Esophagus squamous epithelium (tissue), 5 donors: ENCODE results near the gene FAM222B. TPM values are rescaled to one million over a fixed set of nuclear protein-coding genes. Genes with fewer than 3 reads are reported as not detected.

Source experiments
- DNase-seq: peaks from one replicate; lab custom pipeline; 2025; lab: John Stamatoyannopoulos, UW
- H3K27ac ChIP-seq, 4 donors: fragments of 200-600 bp; sonication (generic); one replicate each; pipeline ENCODE4 v1.5.1; 2016 to 2019; ENCODE audit warnings: mild to moderate bottlenecking in 1 of 4
- H3K27me3 ChIP-seq, 4 donors: fragments of 200-600 bp; sonication (generic); 1 replicate in 3 of 4; 2 replicates in 1 of 4; pipeline versions ENCODE4 v1.5.1 to v1.6.0; 2017 to 2021; ENCODE audit warnings: antibody characterized with exemption in 1 of 4
- H3K36me3 ChIP-seq, 3 donors: fragments of 200-600 bp; sonication (generic); one replicate each; pipeline ENCODE4 v1.5.1; 2016 to 2019
- H3K4me1 ChIP-seq, 3 donors: fragments of 200-600 bp; sonication (generic); one replicate each; pipeline ENCODE4 v1.5.1; 2017 to 2019
- H3K4me3 ChIP-seq, 4 donors: fragments of 200-600 bp; sonication (generic); 1 replicate in 3 of 4; 2 replicates in 1 of 4; pipeline ENCODE4 v1.5.1; 2016 to 2019; ENCODE audit warnings: mild to moderate bottlenecking in 2 of 4, moderate library complexity in 1 of 4
- H3K9me3 ChIP-seq, 3 donors: fragments of 200-600 bp; sonication (generic); one replicate each; pipeline ENCODE4 v1.5.1; 2016 to 2019
- POLR2A ChIP-seq, 4 donors: fragments of 450-650 bp; IDR thresholded peaks; one replicate each; pipeline ENCODE4 v1.6.1; 2017; ENCODE audit warnings: antibody characterized with exemption in 4 of 4, mild to moderate bottlenecking in 4 of 4, moderate library complexity in 3 of 4
- WGBS, 2 donors: methylation state at CpG; one replicate each; pipeline ENCODE4 v1.1.5; 2018; 5-methylcytosine and 5-hydroxymethylcytosine counted together
- intact Hi-C: fragments of 100-400 bp; cut with DNase I; formaldehyde crosslinking; loops from one replicate; pipeline ENCODE4 v1.15.0; 2022
- total RNA-seq, 4 donors: library from RNA; depleted of rRNA; stranded (reverse); fragments of >200 nt; gene quantifications; one replicate each; pipeline ENCODE4 v1.1.0, GENCODE V29; 2016
- TF ChIP-seq, protein P1 (sequence below), 6 experiments: fragments of 450-650 bp in 4 of 6; fragments of 200-600 bp in 2 of 6; sonication (generic) in 2 of 6; IDR thresholded peaks; one replicate each; pipeline ENCODE4 v1.5.1; 2016 to 2019; ENCODE audit warnings: antibody characterized with exemption in 6 of 6, mild to moderate bottlenecking in 4 of 6, moderate library complexity in 4 of 6
- donor health status: DM: yes; HTN: yes; CAD: no.

FAM222B gene
- total RNA-seq, 4 donors from 2014 or later = 8.0 to 16.4 (median 11.2) TPM

- Histone ChIP-seq H3K4me3 (no peak overlapping the region), H3K36me3 (peaks cover 7 to 35% (median 22%) of the 10 kb centered on the region in 3 donors), H3K4me1 (peaks cover 43 to 65% (median 51%) of the 10 kb centered on the region in 3 donors), H3K27me3 (no peaks in the 10 kb centered on the region), H3K27ac (peak overlapping the region; percentile 37 to 69 (median 58)), H3K9me3 (no peaks in the 10 kb centered on the region)
- peak; percentile 81 for DNase-seq
- intact Hi-C loops = no loop called here
- 20 to 40% methylated on average over 14 to 15 of the region's 20 CpGs for WGBS, 2 donors
- TF ChIP-seq, protein P1, sequence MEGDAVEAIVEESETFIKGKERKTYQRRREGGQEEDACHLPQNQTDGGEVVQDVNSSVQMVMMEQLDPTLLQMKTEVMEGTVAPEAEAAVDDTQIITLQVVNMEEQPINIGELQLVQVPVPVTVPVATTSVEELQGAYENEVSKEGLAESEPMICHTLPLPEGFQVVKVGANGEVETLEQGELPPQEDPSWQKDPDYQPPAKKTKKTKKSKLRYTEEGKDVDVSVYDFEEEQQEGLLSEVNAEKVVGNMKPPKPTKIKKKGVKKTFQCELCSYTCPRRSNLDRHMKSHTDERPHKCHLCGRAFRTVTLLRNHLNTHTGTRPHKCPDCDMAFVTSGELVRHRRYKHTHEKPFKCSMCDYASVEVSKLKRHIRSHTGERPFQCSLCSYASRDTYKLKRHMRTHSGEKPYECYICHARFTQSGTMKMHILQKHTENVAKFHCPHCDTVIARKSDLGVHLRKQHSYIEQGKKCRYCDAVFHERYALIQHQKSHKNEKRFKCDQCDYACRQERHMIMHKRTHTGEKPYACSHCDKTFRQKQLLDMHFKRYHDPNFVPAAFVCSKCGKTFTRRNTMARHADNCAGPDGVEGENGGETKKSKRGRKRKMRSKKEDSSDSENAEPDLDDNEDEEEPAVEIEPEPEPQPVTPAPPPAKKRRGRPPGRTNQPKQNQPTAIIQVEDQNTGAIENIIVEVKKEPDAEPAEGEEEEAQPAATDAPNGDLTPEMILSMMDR (IDR thresholded peaks at IDR 0.05) = peak; percentile 99 to 100 (median 100)
- TF ChIP-seq POLR2A (IDR thresholded peaks at IDR 0.05) = peak in 1 of 4 donors; percentile 6
These were observed 92.2 kb downstream of the FAM222B start for GRCh38 chr17:28750178-28751047.

- Histone ChIP-seq H3K4me3 (no peak overlapping the region), H3K4me1 (peaks cover 51 to 65% (median 53%) of the 10 kb centered on the region in 3 donors)
- intact Hi-C loops = no loop called here
These were observed 92.9 kb downstream of the FAM222B start for GRCh38 chr17:28749516-28750177.

DNA sequence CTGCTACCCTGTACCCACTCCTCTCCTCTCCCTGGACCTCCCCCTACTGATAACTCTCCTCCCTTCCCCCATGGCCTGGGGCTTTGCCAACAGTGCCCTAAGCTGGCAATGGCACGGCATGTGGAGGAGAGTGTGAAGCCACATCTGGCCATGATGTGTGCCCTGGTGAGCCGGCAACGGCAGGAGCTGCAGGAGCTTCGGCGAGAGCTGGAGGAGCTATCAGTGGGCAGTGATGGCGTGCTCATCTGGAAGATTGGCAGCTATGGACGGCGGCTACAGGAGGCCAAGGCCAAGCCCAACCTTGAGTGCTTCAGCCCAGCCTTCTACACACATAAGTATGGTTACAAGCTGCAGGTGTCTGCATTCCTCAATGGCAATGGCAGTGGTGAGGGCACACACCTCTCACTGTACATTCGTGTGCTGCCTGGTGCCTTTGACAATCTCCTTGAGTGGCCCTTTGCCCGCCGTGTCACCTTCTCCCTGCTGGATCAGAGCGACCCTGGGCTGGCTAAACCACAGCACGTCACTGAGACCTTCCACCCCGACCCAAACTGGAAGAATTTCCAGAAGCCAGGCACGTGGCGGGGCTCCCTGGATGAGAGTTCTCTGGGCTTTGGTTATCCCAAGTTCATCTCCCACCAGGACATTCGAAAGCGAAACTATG lies 93.6 kb downstream of the FAM222B start:
- Histone ChIP-seq H3K27ac (peak overlapping the region in 3 of 4 donors; percentile 69 to 99 (median 94)), H3K27me3 (no peaks in the 10 kb centered on the region), H3K9me3 (no peaks in the 10 kb centered on the region), H3K4me3 (no peak overlapping the region), H3K4me1 (peaks cover 53 to 68% (median 58%) of the 10 kb centered on the region in 3 donors), H3K36me3 (peaks cover 7 to 35% (median 22%) of the 10 kb centered on the region in 3 donors)
- DNase-seq = no peak
- intact Hi-C loops = no loop called here
- TF ChIP-seq, protein P1 (IDR thresholded peaks at IDR 0.05) = no peak
- TF ChIP-seq POLR2A (IDR thresholded peaks at IDR 0.05) = no peak
- 54 to 100% methylated on average over 1 to 8 of the region's 18 CpGs for WGBS, 2 donors

More at GRCh38 chr17:28749516-28750177, 92.9 kb downstream of the FAM222B start:
- no peaks in the 10 kb centered on the region for H3K9me3 ChIP-seq
- H3K27ac ChIP-seq = peak overlapping the region; percentile 37 to 69 (median 58)
- DNase-seq = no peak
- 36 to 47% methylated on average over 2 to 3 of the region's 11 CpGs for WGBS, 2 donors
- no peaks in the 10 kb centered on the region for H3K27me3 ChIP-seq
- TF ChIP-seq POLR2A (IDR thresholded peaks at IDR 0.05) = peak in 1 of 4 donors; percentile 1
- TF ChIP-seq, protein P1 (IDR thresholded peaks at IDR 0.05) = no peak
- peaks cover 7 to 35% (median 22%) of the 10 kb centered on the region in 3 donors for H3K36me3 ChIP-seq

- H3K27ac ChIP-seq = peak overlapping the region; percentile 94 to 99 (median 98)
- H3K36me3 ChIP-seq = peaks cover 7 to 35% (median 22%) of the 10 kb centered on the region in 3 donors
- TF ChIP-seq, protein P1 (IDR thresholded peaks at IDR 0.05) = no peak
- TF ChIP-seq POLR2A (IDR thresholded peaks at IDR 0.05) = no peak
- H3K9me3 ChIP-seq = no peaks in the 10 kb centered on the region
- WGBS, 2 donors = 50 to 88% methylated on average over 6 to 8 of the region's 18 CpGs
- peaks cover 57 to 75% (median 65%) of the 10 kb centered on the region in 3 donors for H3K4me1 ChIP-seq
- no peaks in the 10 kb centered on the region for H3K27me3 ChIP-seq
- intact Hi-C loops = no loop called here
- H3K4me3 ChIP-seq = peak overlapping the region in 1 of 4 donors; percentile 97
- no peak for DNase-seq
These were observed 94.5 kb downstream of the FAM222B start for GRCh38 chr17:28747801-28748750.
